Erythroblast (primary cell): ENCODE data around the gene G6PC2.

Source experiments
- GATA1 ChIP-seq: IDR thresholded peaks from 2 replicates; pipeline ENCODE4 v1.6.1; 2011; ENCODE audit warnings: low read depth, mild to moderate bottlenecking, control low read depth, low read length, moderate library complexity
- POLR2A ChIP-seq: IDR thresholded peaks from 2 replicates; pipeline ENCODE4 v1.6.1; 2011; ENCODE audit warnings: mild to moderate bottlenecking, low read length

GRCh38 chr2:168889635-168890005, 11.5 kb upstream of the G6PC2 start:
- TF ChIP-seq POLR2A (no peak), GATA1 (no peak)
